Measurements from ENCODE around the gene ARL17B. TPM values are rescaled to one million over a fixed set of nuclear protein-coding genes. Genes with fewer than 3 reads are reported as not detected.
A peak's percentile ranks its signal among the peaks of the same experiment; 100 is the strongest.
"Not testable (repeated sequence)": the region's sequence is repeated elsewhere in the genome, so short reads cannot be mapped to it uniquely, and the experiment has no call there.

Gene ARL17B
- total RNA-seq, 1 experiment from 2014 or later: 11.3 TPM

- DNase-seq (ENCODE audit: low read depth): not testable (repeated sequence)
These were observed 108.8 kb downstream of the ARL17B start for GRCh38 chr17:46252804-46253203.

GRCh38 chr17:46249153-46249552 lies 112.4 kb downstream of the ARL17B start:
- DNase-seq (ENCODE audit: low read depth): not testable (repeated sequence)

GRCh38 chr17:46244949-46245768 lies 116.4 kb downstream of the ARL17B start:
- not testable (repeated sequence) for DNase-seq (ENCODE audit: low read depth)

GRCh38 chr17:46244339-46244913 lies 117.1 kb downstream of the ARL17B start:
- not testable (repeated sequence) for DNase-seq (ENCODE audit: low read depth)

- DNase-seq (ENCODE audit: low read depth): not testable (repeated sequence)
These were observed 117.6 kb downstream of the ARL17B start for GRCh38 chr17:46243928-46244327.

- not testable (repeated sequence) for DNase-seq (ENCODE audit: low read depth)
These were observed 118.1 kb downstream of the ARL17B start for GRCh38 chr17:46243505-46243904.

GRCh38 chr17:46231359-46231758 lies 130.2 kb downstream of the ARL17B start:
- DNase-seq (ENCODE audit: low read depth): not testable (repeated sequence)

GRCh38 chr17:46225274-46225794 lies 136.2 kb downstream of the ARL17B start:
- peak; percentile 82 for DNase-seq (ENCODE audit: low read depth)

- DNase-seq (ENCODE audit: low read depth): not testable (repeated sequence)
These were observed 136.7 kb downstream of the ARL17B start for GRCh38 chr17:46224864-46225263.

Other genes with a start within 250 kb of the ARL17B start
- gene KANSL1, start 168.3 kb downstream of the ARL17B start, total RNA-seq (2014; rRNA removed): 16.5 and 26.3 TPM in 2 replicates
- gene LRRC37A, start 66.6 kb downstream of the ARL17B start, total RNA-seq (2014; rRNA removed): 0.34 and 0.64 TPM in 2 replicates
- gene LRRC37A2, start 150.7 kb upstream of the ARL17B start, total RNA-seq (2014; rRNA removed): 3.4 and 4.2 TPM in 2 replicates
- gene ARL17A, start 217.9 kb upstream of the ARL17B start, total RNA-seq (2014; rRNA removed): 4.4 and 5.8 TPM in 2 replicates
- 52.6 and 57.5 TPM in 2 replicates for gene NSF, start 228.9 kb upstream of the ARL17B start, total RNA-seq (2014; rRNA removed)

Data from LHCN-M2 (cell line).